GM21360 (cell line): ENCODE data around the gene PLA1A.

Source experiments
- ATAC-seq: cut with Tn5 transposase; IDR thresholded peaks from one replicate; pipeline ENCODE4 v1.9.1; 2021; ENCODE audit warnings: mild to moderate bottlenecking, moderate library complexity; ENCODE audit not compliant: unreplicated experiment

The PLA1A gene

DNA sequence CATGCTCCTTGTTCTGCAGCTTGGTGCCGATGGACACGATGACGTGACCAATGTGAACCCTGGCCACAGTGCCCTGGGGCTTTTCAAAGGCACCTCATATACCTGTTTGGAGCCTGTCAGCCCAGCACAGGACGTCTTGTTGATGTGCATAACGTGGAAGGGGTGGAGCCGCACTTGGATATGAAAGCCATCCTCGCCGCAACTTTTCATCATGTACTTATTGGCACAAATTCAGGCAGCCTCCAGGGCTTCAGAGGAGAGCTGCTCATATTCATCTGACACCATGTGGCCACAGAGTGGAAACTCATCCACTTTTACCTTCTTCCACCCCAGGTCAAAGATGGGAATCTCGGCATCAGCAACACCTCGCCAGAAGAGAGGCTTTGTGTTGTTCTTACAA, 38.0 kb downstream of the PLA1A start:
- no peak for ATAC-seq

GRCh38 chr3:119636249-119636648, 38.6 kb downstream of the PLA1A start:
- no peak for ATAC-seq

DNA sequence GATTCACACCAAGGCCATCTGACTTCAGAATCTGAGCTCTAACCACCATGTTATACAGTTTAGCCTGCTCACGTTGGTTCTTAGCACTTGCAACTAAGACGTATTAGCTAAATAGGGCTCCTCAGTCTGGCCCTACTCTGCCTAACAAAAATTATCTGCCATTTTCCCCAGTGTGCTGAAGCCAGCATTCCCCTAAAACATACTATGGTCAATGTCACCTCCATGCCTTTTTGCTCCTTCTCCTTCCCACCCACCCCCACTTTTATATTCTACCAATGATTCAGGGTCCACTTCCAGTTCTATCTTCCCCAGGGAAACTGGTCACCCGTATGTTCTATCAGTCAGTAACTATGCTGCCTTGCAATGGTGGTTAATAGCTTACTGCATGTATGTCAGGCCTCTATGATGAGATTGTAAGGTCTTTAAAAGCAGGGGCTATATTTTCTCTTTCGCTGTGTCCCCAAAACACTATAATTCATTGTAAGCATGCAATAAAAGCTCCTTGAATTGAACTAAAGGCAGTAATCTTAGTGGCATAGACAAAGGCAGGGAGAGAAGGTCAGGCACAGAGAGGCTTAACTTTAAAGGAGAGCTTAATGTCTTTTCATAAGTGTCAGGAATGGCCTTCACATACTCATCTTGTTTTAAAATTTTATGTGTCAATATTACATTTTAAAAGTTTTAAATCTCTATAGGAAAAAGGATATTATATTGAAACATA, 39.4 kb downstream of the PLA1A start:
- ATAC-seq = no peak

DNA sequence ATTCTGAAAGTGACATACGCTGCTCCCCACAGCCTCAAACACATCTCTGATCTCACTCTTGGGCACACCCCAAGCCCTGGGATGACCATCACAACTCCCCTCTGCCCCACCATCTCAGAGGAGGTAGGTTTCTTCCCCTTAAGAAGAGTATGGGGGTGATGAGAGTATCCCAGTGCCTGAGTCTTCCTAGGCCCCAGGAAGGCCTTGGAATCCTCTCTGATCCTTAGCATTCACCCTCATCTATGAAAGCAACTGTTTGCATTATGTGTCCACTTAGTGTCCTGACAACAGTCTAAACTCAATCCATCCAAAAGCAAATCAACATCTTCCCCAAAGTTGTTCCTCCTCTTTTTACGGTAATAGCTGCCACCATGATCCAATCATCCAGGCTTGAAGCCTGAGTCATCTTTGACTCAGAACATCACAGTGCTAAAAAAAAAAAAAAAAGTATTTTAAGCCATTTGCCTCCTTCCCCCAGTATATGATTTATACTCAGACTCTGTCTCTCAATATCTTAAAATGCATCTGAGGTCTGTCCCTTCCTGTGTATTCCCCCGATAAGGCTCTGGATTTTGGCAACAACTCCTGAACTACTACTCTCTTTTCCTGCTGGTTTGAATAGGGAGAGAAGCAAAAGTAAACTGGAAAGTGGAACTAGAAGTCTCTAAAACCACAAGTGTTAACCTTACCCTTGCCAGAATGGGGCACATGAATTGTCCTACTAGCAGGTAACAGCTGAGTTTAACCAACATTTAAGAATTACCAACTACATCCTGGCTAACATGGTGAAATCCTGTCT, 40.2 kb downstream of the PLA1A start:
- ATAC-seq = peak; percentile 22

DNA sequence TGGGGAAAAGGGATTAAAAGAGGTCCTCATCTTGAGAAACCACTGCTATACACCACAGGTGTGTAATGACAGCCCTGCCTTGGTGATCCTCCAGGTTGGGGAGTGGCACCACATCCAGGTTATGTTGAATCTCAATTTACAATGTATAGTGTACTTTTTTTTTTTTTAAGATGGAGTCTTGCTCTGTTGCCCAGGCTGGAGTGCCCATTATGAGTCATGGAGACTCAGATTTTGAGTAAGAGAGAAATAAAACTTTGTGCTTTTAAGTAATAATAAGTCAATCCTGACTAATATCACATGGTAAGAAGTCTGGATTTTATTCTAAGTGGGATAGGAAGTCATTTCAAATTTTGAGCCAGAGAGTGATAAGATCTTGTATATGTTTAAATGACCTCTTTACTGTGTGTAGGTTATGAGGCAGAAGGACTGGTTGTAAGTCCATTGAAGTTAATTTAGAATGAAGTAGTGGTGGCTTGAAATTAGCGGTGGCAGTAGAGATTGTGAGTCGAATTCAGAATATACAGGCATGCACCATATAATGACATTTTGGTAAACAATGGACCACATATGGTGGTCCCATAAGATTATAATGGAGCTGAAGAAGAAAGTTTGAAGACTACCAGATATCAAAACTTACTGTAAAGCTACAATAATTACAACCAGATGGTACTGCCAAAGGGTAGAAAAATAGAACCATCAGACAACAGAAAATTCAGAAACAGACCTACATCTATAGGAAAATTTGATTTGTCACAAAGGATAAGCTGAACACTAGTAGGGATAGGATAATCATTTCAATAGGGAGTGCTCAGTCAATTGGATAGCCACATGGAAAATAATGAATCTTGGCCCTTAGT, 42.0 kb downstream of the PLA1A start:
- ATAC-seq = no peak

- no peak for ATAC-seq
Measured at GRCh38 chr3:119641416-119641815, 43.7 kb downstream of the PLA1A start.

DNA sequence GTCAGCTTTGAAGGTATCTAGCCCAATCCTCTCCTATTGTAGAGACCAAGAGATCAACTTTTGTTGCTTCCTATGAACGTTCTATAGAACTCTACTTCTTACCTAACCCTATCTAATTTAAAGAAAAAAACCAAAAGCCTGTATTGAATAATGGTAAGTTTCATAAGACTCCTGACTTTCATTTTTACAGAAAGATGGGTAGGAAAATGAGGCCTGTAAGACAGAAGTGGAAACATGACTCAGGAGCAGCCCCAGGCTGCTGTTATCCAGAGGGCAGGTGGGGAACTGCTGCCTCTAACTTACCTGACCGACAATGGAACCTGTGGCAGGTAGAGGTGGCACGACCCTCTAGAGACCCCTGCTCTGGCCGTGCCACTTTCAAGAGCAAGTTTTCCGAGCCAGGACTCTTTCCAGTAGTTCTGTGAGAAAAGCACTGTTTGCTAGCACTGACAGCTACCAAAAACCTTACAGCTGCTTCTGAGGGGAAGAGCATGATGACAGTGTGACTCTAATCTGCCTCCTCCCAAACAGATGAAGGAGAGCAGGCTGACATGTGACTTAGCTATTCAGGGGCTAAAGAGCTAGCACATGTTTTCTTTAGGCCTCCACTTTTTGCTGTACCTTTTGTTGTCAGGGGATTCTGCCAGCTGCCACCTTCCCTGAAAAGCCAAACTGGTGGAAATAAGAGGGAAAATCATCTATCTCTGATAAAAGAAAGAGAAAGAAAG, 45.2 kb downstream of the PLA1A start:
- ATAC-seq = no peak

GRCh38 chr3:119643528-119643927, 45.8 kb downstream of the PLA1A start:
- no peak for ATAC-seq

GRCh38 chr3:119644481-119644880, 46.8 kb downstream of the PLA1A start:
- ATAC-seq = no peak

DNA sequence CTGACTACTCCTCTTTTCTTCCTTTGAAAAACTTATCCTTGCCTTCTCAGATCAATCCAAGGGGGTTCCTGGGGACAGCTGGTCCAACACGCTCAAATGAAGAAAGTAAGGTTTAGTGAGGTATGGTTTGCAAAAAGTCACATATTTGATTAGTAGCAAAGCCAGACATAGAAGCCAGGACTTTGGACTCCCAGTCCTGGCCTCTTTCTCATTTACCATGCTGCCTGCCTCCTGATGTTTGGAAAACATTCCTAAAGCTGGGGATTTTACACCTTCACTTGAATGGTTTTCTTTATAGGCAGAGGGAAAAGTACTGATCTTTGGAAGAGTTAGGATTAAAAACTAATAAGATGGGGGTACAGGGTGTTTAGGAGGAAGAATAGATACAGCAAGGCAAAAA, 48.1 kb downstream of the PLA1A start:
- ATAC-seq = no peak

DNA sequence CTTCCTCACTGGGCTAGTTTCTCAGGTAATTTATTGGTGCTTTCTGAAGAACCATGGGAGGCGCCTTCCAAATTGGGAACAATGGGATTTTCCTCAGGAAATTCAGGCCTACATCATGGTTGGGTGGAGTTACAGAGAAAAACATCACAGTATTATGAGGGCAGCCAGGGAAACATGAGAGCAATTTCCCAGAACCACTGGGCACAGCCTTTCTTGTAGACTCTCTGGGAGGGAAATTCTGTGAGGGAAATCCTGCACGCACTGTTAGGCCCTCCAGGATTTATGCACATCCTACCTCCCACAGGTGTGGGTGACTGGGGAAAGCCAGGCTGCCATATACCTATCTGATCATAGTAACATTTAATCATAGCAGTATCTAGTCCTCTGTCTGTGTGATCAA, 49.5 kb downstream of the PLA1A start:
- no peak for ATAC-seq

DNA sequence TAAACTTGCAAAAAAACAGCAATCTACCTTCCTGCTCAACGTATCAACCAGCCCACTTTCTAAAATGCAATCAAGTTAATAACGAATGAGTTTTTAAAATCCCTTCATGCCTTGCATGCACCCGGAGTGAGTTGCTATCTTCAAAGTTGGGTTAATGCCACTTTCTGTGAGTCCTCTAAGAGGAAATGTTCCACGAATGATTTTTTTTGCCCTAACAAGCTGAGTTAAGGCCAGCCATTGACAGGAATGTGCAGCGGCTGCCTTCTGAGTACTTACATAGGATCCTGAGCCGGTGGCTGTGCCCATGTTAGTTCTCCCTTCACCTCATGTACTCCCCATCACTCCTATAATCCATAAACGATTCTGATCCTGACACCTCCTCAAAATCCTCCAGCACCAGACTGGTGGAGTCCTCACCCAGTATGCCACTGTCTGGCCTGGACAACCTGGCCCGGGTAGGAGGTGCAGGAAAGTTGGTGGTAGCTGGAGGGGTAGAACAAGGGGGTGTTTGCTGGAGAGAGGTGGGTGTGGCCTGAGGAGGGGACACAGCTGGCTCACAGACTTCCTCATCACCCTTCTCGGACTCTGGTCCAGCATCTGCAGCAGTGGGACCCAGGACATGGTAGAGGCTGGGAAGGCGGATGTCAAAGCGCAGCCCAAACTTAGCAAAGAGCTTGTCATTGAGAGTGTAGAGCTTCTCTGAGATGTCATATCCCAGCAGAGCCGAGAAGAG, 50.3 kb downstream of the PLA1A start:
- no peak for ATAC-seq

- no peak for ATAC-seq
Measured at GRCh38 chr3:119649761-119650160, 52.1 kb downstream of the PLA1A start.

- ATAC-seq = no peak
Measured at GRCh38 chr3:119652306-119653033, 54.8 kb downstream of the PLA1A start.

DNA sequence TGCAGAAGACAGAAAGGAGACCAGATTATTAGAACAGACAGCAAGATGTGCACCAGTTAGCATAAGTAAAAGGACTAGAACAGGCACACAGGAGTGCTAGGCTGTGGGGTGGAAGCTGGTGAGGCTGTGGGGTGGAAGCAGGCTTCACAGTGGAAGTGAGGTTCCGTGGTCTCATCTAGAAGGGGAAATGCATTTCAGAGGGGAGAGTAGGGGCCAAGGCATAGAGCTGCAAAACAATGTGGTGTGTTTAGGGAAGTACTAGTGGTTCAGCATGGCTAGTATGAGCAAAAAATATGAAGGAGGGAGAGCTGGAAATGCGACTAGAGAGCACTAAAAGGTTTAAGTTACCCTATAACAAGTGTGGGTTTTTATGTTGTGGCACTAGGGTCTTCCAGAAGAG, 56.2 kb downstream of the PLA1A start:
- ATAC-seq = no peak

GRCh38 chr3:119657887-119658702, 60.4 kb downstream of the PLA1A start:
- ATAC-seq = no peak

GRCh38 chr3:119658994-119659393, 61.3 kb downstream of the PLA1A start:
- ATAC-seq = no peak

DNA sequence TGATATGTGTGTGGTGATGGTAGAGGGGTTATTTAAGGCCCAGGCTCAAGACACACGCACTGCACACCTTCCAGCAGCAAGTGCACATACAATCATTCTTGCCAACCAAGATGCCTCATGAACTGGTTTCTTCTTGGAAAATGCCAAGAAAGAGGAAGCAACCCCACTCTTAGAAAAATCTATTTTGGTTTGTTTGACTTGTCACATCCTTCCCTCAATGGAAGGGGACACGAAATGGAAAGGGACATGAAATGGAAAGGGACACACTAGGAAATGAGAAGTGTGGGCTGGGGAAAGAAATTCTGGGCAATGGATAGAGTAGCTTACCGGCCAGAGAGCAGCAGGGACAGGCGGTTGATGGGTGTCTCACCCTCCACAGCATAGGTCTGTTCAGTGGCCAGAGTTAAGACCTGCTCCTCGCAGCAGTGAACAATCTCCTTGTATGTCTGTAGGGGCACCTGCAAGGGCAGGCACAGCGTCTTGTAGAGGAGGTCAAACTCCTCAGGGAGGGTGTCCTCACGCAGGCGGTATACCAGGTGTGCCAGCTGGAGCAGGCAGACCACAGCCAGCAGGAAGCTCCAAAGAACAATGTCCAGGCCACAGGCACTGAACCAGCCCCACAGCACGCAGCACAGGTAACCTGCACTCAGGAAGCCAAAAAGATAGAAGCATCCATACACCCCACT, 62.1 kb downstream of the PLA1A start:
- ATAC-seq = no peak
